BLaER1 (cell line): ENCODE measurements around the gene NAT8L.

Experiments used
- H3K27ac ChIP-seq: shearing (Covaris generic); formaldehyde crosslinking; 2 replicates; pipeline ENCODE4 v1.8.1; 2022
- H3K27me3 ChIP-seq: shearing (Covaris generic); formaldehyde crosslinking; 2 replicates; pipeline ENCODE4 v1.8.1; 2022
- H3K36me3 ChIP-seq: shearing (Covaris generic); formaldehyde crosslinking; 2 replicates; pipeline ENCODE4 v1.8.1; 2022
- H3K4me1 ChIP-seq: shearing (Covaris generic); formaldehyde crosslinking; 2 replicates; pipeline ENCODE4 v1.8.1; 2022
- H3K4me2 ChIP-seq: shearing (Covaris generic); formaldehyde crosslinking; 2 replicates; pipeline ENCODE4 v1.8.1; 2022
- H3K4me3 ChIP-seq: shearing (Covaris generic); formaldehyde crosslinking; 2 replicates; pipeline ENCODE4 v1.8.1; 2022
- H3K9ac ChIP-seq: shearing (Covaris generic); formaldehyde crosslinking; 2 replicates; pipeline ENCODE4 v1.8.1; 2022
- H3K9me3 ChIP-seq: shearing (Covaris generic); formaldehyde crosslinking; 2 replicates; pipeline ENCODE4 v1.8.1; 2022
- H4K20me1 ChIP-seq: shearing (Covaris generic); formaldehyde crosslinking; 2 replicates; pipeline ENCODE4 v1.8.1; 2022
- Cebpa-rat ChIP-seq: shearing (Covaris generic); IDR thresholded peaks from 2 replicates; pipeline ENCODE4 v1.8.1; 2022

The NAT8L gene

GRCh38 chr4:2075171-2075986, 16.3 kb downstream of the NAT8L start:
- Histone ChIP-seq H3K36me3 (no peaks in the 10 kb centered on the region), H3K9me3 (no peaks in the 10 kb centered on the region), H3K27ac (peak overlapping the region; percentile 70; the same call in 1 of the 2 replicates), H3K4me2 (peak overlapping the region; percentile 68), H3K4me1 (peaks cover 63% of the 10 kb centered on the region), H4K20me1 (no peaks in the 10 kb centered on the region), H3K4me3 (no peak overlapping the region), H3K27me3 (no peaks in the 10 kb centered on the region), H3K9ac (0 out of 2 replicates have a peak overlapping the region, but pooled peaks have one; percentile 15)
- TF ChIP-seq Cebpa-rat, result no peak

- no peaks in the 10 kb centered on the region for H4K20me1 ChIP-seq
- H3K4me3 ChIP-seq, result no peak overlapping the region
- TF ChIP-seq Cebpa-rat, result no peak
- H3K9me3 ChIP-seq, result no peaks in the 10 kb centered on the region
- no peaks in the 10 kb centered on the region for H3K27me3 ChIP-seq
- peak overlapping the region; percentile 68; the same call in 1 of the 2 replicates for H3K9ac ChIP-seq
- peaks cover 64% of the 10 kb centered on the region for H3K4me1 ChIP-seq
- peak overlapping the region; percentile 68 for H3K4me2 ChIP-seq
- H3K27ac ChIP-seq, result peak overlapping the region; percentile 70; the same call in 1 of the 2 replicates
- no peaks in the 10 kb centered on the region for H3K36me3 ChIP-seq
Measured at GRCh38 chr4:2075987-2076907, 17.1 kb downstream of the NAT8L start.

DNA sequence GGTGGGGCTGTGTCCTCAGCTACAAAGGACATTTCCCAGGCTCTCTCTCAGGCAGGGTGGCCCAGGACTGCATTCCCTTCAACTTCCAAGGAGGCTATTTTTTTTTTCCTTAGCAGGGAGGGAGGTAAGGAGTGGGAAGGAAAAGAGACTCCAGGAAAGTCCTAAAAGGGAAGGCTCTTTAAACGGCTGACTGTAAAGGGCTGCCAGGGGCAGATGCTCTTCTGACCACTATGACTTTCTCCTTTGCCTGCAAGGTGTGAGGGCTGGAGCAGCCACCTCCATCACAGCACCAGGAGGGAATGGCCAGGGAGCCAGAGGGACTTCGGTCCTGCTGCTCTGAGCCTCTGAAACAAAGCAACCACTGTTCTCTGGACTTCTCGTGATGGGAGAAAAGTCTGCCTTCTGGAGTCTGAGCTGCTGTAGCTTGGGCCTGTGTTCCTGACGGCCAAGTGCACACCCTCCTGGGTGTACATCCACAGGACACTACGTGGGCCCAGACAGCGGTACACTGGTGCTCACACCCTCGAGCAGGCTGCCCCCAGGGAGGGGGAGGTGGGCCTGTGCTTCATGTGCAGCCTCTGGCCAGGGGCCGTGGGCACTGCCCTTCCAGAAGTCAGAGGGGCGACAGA, 17.9 kb downstream of the NAT8L start:
- Histone ChIP-seq H3K9ac (peak overlapping the region; percentile 68; the same call in 1 of the 2 replicates), H3K27me3 (no peaks in the 10 kb centered on the region), H3K36me3 (no peaks in the 10 kb centered on the region), H3K4me3 (no peak overlapping the region), H3K4me1 (peaks cover 71% of the 10 kb centered on the region), H4K20me1 (no peaks in the 10 kb centered on the region), H3K9me3 (no peaks in the 10 kb centered on the region), H3K4me2 (peak overlapping the region; percentile 68), H3K27ac (peak overlapping the region; percentile 70; the same call in 1 of the 2 replicates)
- TF ChIP-seq Cebpa-rat, result no peak

- Histone ChIP-seq H3K4me2 (peak overlapping the region; percentile 68), H3K27ac (peak overlapping the region; percentile 70), H3K36me3 (no peaks in the 10 kb centered on the region), H3K27me3 (no peaks in the 10 kb centered on the region), H3K9me3 (no peaks in the 10 kb centered on the region), H4K20me1 (no peaks in the 10 kb centered on the region), H3K4me1 (peaks cover 78% of the 10 kb centered on the region), H3K9ac (peak overlapping the region; percentile 68), H3K4me3 (no peak overlapping the region)
- TF ChIP-seq Cebpa-rat, result no peak
Measured at GRCh38 chr4:2077537-2078460, 18.7 kb downstream of the NAT8L start.

- no peak overlapping the region for H3K9ac ChIP-seq
Measured at GRCh38 chr4:2078584-2078983, 19.5 kb downstream of the NAT8L start.

DNA sequence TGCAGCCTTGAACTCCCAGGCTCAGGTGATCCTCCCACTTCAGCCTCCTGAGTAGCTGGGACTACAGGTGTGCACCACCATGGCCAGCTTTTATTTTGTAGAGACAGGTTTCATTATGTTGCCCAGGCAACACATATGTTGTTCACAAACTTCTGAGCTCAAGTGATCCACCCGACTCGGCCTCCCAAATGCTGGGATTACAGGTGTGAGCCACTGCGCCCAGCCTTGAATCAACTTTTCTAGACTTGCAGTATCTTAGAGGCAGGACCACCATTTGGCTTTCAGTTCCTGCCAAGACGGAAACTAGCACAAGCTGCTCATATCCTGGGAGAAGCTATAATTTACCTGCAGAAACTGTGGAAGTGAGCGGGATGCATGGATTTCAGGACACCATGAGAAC, 19.9 kb downstream of the NAT8L start:
- Histone ChIP-seq H3K9ac (no peak overlapping the region), H4K20me1 (no peaks in the 10 kb centered on the region), H3K4me3 (no peak overlapping the region), H3K36me3 (no peaks in the 10 kb centered on the region), H3K27ac (no peak overlapping the region), H3K27me3 (no peaks in the 10 kb centered on the region), H3K9me3 (no peaks in the 10 kb centered on the region), H3K4me1 (peaks cover 90% of the 10 kb centered on the region), H3K4me2 (peak overlapping the region; percentile 68)
- no peak for TF ChIP-seq Cebpa-rat

More at GRCh38 chr4:2078584-2078983, 19.5 kb downstream of the NAT8L start:
- Histone ChIP-seq H3K9me3 (no peaks in the 10 kb centered on the region), H3K27me3 (no peaks in the 10 kb centered on the region), H4K20me1 (no peaks in the 10 kb centered on the region), H3K27ac (peak overlapping the region; percentile 70), H3K4me2 (peak overlapping the region; percentile 68), H3K36me3 (no peaks in the 10 kb centered on the region), H3K4me3 (no peak overlapping the region), H3K4me1 (peaks cover 86% of the 10 kb centered on the region)
- no peak for TF ChIP-seq Cebpa-rat

- Histone ChIP-seq H3K27me3 (no peaks in the 10 kb centered on the region), H3K4me3 (no peak overlapping the region), H3K36me3 (no peaks in the 10 kb centered on the region), H3K9me3 (no peaks in the 10 kb centered on the region), H4K20me1 (no peaks in the 10 kb centered on the region), H3K4me2 (peak overlapping the region; percentile 68), H3K9ac (no peak overlapping the region), H3K4me1 (peaks cover 91% of the 10 kb centered on the region), H3K27ac (no peak overlapping the region)
- no peak for TF ChIP-seq Cebpa-rat
Measured at GRCh38 chr4:2079926-2080325, 20.8 kb downstream of the NAT8L start.

DNA sequence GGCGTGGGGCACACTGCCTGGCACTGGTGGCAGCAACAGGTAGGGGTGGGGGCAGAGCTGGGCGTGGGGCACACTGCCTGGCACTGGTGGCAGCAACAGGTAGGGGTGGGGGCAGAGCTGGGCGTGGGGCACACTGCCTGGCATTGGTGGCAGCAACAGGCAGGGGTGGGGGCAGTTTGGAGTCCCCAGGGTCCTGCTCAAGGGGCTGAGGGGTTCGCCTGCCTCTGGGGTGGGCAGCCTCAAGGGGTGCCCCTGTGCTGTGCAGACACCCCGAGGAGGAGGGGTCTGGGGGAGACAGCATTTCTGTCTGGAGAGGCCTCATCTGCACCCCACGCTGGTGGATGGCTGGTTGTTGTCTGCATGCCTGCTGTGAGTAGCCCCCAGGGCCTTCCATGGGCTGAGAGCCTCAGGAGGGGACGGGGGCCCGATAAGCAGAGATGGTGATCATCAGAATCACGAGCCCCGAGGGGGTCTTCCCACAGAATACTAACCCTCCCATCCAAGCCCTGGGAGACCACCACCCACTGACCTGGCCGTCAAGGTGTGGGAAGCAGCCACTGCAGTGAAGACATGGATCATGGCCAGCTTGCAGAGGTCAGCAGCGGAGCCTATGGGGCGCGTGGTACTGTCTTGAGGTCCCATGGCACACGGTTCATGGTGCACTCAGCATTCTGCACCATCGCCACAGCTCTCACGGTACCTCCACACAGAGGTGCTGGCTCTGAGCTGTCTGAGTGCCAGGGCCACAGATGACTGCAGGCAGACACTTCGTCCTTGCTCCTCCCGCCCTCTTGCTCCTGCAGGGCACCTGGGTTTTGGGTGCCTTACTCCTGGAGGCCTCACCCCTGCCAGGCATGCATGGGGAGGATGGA, 21.5 kb downstream of the NAT8L start:
- Histone ChIP-seq H3K27me3 (no peaks in the 10 kb centered on the region), H3K36me3 (no peaks in the 10 kb centered on the region), H3K4me1 (peaks cover 90% of the 10 kb centered on the region), H3K4me3 (no peak overlapping the region), H3K4me2 (peak overlapping the region; percentile 68; the same call in 1 of the 2 replicates), H3K9me3 (no peaks in the 10 kb centered on the region), H4K20me1 (no peaks in the 10 kb centered on the region), H3K9ac (no peak overlapping the region), H3K27ac (no peak overlapping the region)
- TF ChIP-seq Cebpa-rat, result no peak
